Measurements from ENCODE around the gene ACAD10.

ACAD10 gene

DNA sequence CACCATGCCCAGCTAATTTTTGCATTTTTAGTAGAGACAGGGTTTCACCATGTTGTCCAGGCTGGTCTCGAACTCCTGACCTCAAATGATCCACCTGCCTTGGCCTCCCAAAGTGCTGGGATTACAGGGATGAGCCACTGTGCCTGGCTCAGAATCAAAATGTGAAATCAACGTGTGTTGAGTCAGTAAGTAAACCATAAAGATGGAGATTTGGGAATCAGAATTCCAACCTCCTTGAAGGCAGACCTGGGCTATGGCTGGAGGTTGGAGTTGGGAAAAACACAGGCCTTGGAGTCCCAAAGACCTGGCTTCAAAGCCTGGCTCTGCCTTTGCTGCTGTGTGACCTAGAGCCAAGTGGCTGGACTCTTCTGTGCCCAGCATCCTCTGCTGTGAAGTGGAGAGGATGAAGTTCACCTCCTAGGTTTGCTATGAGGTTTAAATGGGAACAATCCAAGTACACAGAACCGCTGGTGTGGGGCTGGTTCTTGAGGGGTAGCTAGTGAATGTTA lies 91.0 kb downstream of the ACAD10 start:
- DNase-seq (ENCODE audit: low read depth in 2 of 2), result no peak

DNA sequence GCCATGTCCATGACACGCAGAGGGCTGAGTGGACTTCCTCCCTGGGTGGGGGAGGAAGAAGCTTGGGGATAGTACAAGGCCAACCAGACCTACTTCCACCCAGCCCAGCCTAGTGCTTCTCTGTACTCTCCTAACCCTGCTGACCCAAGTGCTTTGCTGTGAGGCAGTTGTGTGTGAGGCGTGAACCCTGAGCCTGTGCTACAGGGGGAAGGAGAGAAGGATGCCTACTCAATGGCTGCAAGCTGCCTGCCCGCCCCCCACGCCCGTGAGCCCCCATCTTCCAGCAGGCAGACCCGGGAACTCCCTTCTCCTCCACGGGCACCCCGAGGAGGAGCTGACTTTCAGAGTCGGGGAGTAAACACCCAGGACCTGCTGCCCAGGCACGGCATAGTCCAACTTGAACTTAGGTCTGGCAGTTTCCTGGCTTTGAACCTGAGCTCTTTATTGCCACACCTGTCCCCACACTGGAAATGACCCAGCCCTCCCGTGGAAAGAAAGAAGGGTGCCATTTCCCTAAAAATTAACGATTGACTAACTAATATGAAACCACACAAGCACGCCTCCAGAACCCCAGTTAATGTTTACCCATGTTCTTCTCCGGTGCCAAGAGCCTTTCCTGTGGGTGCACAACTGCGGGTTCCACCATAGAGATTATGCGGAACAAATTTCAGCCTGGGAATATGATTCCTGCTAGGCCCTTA lies 91.6 kb downstream of the ACAD10 start:
- no peak for DNase-seq (ENCODE audit: low read depth in 2 of 2)

DNA sequence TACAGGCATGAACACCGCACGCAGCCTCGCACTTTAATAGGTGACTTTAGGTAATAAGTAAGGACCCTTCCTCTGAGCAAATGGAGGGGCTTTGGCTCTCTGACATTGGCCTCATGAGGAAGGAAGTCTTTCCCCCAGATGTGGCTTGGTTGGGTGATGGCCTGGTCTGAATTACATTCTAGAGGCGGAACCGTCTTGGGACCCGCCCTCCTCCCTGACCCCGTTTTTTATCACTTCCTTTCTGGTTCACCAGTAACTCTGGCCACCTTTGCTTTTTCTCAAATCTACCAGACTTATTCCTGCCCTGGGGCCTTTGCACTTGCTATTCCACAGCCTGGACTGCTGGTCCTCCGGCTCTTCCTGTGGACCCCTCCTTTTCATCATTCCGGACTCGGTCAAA lies 94.3 kb downstream of the ACAD10 start:
- DNase-seq (ENCODE audit: low read depth in 2 of 2), result no peak

DNA sequence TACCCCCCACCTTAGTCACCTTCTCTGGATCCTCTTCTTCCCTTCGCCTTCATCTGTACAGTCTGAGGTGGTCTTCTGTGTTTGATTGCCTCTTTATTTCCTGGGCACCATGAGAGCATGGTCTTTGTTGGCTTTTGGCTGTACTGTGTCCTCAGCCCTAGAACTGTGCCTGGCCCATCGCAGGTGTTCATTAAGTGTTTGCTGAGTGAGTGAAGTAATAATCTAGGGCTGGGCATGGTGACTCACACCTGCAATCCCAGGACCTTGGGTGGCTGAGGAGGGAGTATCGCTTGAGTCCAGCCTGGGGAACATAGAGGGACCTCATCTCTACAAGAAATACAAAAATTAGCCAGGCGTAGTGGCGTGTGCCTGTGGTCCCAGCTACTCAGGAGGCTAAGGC lies 94.8 kb downstream of the ACAD10 start:
- DNase-seq (ENCODE audit: low read depth in 2 of 2), result no peak

DNA sequence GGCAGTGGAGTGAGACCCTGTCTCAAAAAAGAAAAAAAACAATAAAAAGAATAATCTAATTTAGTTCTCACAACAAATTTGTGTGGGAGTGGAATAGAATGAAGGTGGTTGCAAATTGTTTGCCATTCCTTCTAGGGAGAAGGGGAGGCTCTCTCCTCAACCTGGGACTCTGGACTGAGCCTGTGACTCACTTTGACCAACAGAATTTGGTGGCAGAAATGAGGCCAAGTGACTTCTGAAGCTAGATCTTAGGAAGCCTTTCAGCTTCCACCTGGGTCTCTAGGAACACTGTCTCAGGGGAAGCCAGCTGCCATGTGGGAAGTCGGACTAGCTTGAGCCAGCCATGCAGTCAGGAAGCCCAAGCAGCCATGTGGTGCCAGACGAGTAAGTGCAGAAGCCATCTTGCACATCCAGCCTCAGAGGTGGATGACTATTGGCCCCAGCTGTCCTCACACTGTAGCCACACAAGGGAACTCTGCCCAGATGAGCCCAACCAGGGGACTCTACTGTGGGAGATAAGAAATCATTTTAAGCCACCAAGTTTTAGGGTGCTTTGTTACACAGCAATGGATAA lies 95.3 kb downstream of the ACAD10 start:
- DNase-seq (ENCODE audit: low read depth in 2 of 2), result no peak

DNA sequence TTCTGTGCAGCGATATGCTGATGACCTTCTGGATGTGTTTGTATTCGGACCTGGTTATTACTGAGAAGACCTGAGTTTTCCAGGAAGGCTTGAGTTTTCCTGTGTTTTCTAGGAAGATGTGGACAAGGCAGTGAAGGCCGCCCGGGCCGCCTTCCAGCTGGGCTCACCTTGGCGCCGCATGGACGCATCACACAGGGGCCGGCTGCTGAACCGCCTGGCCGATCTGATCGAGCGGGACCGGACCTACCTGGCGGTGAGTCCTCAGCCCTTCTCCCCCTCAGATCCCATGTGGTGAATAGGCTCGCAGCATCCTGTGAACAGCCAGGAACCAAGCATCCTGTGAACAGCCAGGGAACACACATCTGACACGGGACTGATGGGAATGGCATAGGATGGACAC lies 97.2 kb downstream of the ACAD10 start:
- DNase-seq (ENCODE audit: low read depth in 2 of 2), result no peak

DNA sequence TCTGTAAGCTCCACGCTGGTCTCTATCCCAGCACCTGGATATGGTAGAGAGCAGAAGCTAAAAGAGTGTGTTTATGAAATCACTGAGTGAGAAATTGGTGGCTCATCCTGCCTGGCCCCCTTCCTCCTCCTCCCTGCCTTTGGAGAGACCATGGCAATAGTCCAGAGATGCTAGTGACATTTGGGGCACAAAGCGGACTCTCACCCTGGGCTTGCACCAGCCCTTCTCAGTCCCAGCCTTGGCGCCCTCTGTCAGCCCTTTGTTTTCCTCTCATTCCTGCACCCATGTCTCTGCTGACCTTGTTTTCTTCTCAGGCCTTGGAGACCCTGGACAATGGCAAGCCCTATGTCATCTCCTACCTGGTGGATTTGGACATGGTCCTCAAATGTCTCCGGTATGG lies 99.1 kb downstream of the ACAD10 start:
- no peak for DNase-seq (ENCODE audit: low read depth in 2 of 2)

DNA sequence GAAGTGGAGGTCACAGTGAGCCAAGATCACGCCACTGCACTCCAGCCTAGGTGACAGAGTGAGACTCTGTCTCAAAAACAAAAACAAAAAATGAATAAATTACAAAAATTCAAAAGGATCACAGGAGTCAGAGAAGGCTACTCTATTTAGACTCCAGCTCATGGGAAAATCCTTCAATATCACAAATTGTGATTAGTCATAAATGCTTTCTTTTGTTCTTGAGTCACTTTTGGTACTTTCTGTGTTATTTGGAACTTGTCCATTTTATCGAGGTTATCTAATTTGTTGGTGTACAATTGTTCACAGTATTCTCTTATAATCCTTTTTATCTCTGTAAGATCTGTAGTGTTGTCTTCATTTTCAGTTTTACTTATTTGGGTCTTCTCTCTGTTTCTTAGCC lies 99.8 kb downstream of the ACAD10 start:
- no peak for DNase-seq (ENCODE audit: low read depth in 2 of 2)

DNA sequence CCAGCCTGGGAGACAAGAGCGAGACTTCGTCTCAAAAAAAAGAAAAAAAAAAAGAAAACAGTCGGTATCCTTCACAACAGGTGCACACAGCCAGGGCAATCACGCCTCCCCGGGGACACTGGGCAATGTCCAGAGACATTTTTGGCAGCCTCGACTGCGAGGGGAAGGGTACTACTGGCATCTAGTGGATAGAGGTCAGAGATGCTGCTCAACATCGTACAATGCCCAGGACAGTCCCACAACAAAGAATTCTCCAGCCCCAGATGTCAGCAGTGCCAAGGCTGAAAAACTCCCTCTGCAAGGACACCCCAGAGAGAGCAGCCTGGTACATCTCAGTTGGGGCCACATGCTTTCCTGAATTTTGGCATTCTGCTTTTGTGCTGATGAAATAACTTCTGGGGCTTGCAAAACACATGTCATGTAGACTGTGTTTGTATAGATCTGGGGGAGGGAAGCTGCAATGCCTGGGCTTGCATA lies 102.4 kb downstream of the ACAD10 start:
- DNase-seq (ENCODE audit: low read depth in 2 of 2), result no peak

DNA sequence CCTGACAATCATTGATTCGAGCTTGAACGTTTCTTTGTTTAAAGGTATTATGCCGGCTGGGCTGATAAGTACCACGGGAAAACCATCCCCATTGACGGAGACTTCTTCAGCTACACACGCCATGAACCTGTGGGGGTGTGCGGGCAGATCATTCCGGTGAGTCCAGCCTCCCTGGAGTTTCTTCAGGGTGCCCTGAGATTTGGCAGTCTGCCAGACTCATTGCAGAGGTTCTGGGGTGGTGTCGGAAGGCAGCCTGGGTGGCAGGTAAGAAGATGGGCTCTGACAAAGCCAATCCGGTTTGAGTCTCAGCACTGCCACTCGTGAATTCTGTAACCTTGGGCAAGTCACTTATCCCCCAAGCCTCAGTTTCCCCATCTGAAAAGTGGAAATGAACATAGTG lies 103.9 kb downstream of the ACAD10 start:
- DNase-seq (ENCODE audit: low read depth in 2 of 2), result no peak

DNA sequence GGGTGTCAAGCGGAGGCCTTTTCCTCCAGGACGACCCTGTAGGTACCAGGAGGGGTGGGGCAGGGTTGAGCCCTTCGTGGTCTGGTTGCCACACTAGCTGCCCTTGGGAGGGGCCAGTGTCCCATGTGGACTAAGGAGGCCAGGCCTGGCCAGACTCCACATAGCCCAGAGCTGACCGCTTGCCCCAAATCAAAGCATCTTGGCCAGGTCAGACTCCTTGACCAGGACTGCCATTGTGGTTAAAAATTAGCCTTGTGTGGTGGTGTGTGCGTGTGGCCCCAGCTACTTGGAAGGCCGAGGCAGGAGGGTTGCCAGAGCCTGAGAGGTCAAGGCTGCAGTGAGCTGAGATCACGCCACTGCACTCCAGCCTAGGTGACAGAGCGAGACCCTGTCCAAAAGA lies 105.7 kb downstream of the ACAD10 start:
- no peak for DNase-seq (ENCODE audit: low read depth in 2 of 2)

DNA sequence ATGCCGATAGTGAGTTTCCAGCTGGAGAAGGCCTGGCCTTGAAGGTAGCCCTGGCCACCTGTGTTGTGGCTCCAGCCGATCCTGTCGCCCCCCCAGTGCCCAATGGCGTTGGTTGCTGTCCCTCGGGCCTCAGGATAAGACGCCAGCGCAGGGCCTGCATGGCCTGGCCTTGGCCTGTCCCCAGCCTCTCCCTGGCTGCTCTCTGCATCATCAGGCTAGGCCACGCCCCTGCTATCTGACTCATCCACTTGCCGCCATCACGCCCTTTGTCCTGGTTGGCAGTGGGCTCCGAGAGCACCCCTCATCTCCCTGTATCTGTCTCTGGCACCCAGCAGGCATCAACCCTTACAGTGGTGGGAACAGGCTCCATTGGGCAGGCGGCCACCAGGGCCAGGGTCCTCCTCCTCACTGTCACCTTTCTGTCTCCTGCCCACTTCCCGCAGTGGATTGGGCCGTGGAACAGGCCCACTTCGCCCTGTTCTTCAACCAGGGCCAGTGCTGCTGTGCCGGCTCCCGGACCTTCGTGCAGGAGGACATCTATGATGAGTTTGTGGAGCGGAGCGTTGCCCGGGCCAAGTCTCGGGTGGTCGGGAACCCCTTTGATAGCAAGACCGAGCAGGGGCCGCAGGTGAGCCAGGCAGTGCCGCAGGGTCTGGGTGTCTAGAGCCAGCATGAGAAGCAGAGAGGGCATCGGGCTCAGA lies 106.5 kb downstream of the ACAD10 start:
- DNase-seq (ENCODE audit: low read depth in 2 of 2), result no peak

DNA sequence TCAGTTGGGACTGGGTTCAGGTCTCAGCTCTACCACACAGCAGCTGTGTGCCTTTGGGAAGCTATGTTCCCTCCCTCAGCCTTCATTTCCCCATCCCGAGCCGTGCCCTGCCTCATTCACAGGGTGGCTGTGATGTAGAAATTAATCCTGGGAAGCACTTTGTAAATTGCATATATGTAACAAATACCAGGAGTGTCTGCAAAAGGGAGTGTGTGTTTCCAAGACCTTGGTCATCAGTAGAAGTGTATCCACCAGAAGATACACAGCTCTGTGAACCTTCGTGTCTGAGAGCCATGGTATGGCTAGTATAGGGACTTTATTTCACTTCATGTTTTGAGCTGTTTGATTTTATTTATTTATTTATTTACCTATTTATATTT lies 107.0 kb downstream of the ACAD10 start:
- DNase-seq (ENCODE audit: low read depth in 2 of 2), result no peak

DNA sequence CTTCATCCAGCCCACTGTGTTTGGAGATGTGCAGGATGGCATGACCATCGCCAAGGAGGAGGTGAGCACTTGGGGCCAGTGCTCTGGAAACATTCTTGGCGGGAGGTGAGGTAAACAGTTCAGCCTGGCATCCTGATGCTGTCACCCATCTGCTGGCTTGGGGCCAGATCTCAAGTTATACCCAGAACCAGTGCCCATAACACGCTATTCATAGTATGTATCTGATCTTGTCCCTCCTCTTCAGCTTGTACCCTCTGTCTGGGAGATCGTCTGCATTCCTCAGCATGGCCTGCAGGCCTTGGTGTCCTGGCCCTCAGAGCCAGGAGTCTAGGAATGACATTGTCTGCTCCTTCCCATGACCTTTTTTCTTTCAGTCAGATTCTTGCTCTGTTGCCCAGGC lies 112.3 kb downstream of the ACAD10 start:
- DNase-seq (ENCODE audit: low read depth in 2 of 2), result no peak

DNA sequence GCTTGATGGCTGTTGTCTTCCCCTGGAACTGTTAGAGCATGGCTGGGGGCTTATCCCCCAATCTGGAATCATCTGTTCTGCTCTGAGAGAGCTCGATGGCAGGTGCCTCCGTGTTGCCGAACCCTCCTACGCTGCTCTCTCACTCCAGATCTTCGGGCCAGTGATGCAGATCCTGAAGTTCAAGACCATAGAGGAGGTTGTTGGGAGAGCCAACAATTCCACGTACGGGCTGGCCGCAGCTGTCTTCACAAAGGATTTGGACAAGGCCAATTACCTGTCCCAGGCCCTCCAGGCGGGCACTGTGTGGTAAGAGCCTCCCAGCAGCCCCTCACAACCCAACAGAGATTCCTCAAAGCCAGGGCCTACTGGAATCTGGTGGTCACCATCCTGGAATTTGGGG lies 113.9 kb downstream of the ACAD10 start:
- DNase-seq (ENCODE audit: low read depth in 2 of 2), result no peak

DNA sequence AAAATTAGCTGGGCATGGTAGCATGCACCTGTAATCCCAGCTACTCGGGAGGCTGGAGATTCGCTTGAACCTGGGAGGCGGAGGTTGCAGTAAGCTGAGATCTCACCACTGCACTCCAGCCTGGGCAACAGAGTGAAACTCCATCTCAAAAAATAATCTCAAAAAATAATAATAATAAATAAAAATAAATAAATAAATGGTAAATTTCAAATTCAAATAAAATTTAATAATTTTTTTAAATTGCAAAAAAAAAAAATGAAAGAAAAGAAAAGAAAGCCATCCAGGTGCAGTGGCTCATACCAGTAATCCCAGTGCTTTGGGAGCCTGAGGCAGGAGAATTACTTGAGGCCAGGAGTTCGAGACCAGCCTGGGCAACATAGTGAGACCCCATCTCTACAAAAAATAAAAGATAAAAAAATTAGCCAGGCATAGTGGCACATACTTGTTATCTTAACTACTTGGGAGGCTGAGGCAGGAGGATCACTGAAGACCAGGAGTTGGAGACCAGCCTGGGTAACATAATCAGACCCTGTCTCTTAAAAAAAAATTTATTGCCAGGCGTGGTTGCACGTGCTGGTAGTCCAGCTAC lies 117.3 kb downstream of the ACAD10 start:
- DNase-seq (ENCODE audit: low read depth in 2 of 2), result no peak

DNA sequence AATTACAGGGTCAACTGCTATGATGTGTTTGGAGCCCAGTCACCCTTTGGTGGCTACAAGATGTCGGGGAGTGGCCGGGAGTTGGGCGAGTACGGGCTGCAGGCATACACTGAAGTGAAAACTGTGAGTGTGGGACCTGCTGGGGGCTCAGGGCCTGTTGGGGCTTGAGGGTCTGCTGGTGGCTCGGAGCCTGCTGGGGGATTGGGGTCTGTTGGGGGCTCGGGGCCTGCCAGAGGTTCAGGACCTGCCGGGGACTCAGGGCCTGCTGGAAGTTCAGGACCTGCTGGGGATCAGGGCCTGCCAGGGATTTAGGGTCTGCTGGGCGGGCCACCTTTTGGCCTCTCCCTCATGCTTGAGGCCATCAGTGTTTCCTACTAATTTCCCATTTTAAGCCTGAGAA lies 118.0 kb downstream of the ACAD10 start:
- DNase-seq (ENCODE audit: low read depth in 2 of 2), result no peak

DNA sequence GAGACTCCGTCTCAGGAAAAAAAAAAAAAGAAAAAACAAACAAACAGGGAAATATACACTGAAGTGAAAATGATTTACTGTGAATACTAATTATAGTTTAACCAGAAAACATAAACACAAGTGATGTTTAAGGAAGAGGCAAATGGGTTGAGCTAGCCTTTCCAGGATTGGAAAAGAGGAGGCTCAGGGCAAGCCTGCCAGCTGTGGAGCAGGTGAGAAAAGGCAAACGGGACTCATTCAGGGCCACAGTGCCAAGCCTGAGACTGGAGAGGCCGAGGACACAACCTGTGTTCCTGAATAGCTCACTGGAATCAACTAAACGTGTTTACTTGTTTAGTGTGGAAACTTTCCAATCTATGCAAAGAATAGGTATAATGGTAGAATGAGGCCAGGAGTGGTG lies 120.5 kb downstream of the ACAD10 start:
- DNase-seq (ENCODE audit: low read depth in 2 of 2), result no peak

Measured in stimulated activated CD8-positive, alpha-beta memory T cell treated with anti-CD3 and anti-CD28 coated beads, Interleukin-15, amount 100 ng/mL, for 48 hours (primary cell).